Measurements from ENCODE around the gene SRRD.

- no peak for TF ChIP-seq HNF1B (CRISPR knock-in tag; IDR thresholded peaks at IDR 0.05)
- no peak for TF ChIP-seq SIN3A (IDR thresholded peaks at IDR 0.05; ENCODE audit: borderline replicate concordance, low read depth, low read length)
- no peak for TF ChIP-seq SMAD9 (CRISPR knock-in tag; IDR thresholded peaks at IDR 0.05)
- TF ChIP-seq JUN (CRISPR knock-in tag; IDR thresholded peaks at IDR 0.05): no peak
- TF ChIP-seq FOXM1 (CRISPR knock-in tag; IDR thresholded peaks at IDR 0.05): no peak
- TF ChIP-seq ELF1 (CRISPR knock-in tag; IDR thresholded peaks at IDR 0.05): no peak
These were observed 20.5 kb upstream of the SRRD start for GRCh38 chr22:26463101-26463661.
